Measurements from ENCODE around the gene GLYR1.

GLYR1 gene

GRCh38 chr16:4869147-4869805 lies 22.2 kb upstream of the GLYR1 start:
- no peaks in the 10 kb centered on the region for H3K27me3 ChIP-seq (replicated peaks; ENCODE audit: control insufficient read depth, insufficient read depth, low read length)
- DNase-seq (ENCODE audit: extremely low read depth, insufficient read length) = no peak
- peaks cover 32% of the 10 kb centered on the region for H3K36me3 ChIP-seq (ENCODE audit: control insufficient read depth, insufficient read depth, low read length)
- no peak for TF ChIP-seq CTCF (IDR thresholded peaks at IDR 0.05; ENCODE audit: insufficient read depth, low read length, poor library complexity, severe bottlenecking)
- no peak overlapping the region for H3K4me3 ChIP-seq (replicated peaks; ENCODE audit: low read depth, low read length)

GRCh38 chr16:4868535-4868934 lies 21.4 kb upstream of the GLYR1 start:
- no peaks in the 10 kb centered on the region for H3K27me3 ChIP-seq (replicated peaks; ENCODE audit: control insufficient read depth, insufficient read depth, low read length)
- TF ChIP-seq CTCF (IDR thresholded peaks at IDR 0.05; ENCODE audit: insufficient read depth, low read length, poor library complexity, severe bottlenecking) = no peak
- H3K4me3 ChIP-seq (replicated peaks; ENCODE audit: low read depth, low read length) = no peak overlapping the region
- peaks cover 30% of the 10 kb centered on the region for H3K36me3 ChIP-seq (ENCODE audit: control insufficient read depth, insufficient read depth, low read length)
- no peak for DNase-seq (ENCODE audit: extremely low read depth, insufficient read length)

DNA sequence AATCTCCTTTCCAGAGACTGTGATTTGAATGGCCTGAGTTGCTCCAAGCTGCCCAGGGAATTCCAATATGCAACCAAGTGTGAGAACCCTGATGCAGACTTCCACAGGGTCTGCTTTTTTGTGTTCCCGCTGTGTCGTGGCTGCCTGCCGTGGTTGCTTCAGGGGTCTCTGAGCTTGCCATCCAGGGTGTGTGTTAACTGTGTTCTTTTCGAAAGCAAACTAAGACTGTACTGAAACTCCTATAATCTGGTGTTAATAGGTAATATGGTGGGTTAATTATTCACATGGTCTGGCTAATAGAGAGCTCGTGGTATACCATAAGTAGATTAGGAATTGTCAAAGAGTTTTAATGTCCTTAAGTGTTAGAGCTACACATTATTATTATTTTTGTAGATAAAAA lies 20.9 kb upstream of the GLYR1 start:
- no peak overlapping the region for H3K4me3 ChIP-seq (replicated peaks; ENCODE audit: low read depth, low read length)
- DNase-seq (ENCODE audit: extremely low read depth, insufficient read length) = no peak
- H3K27me3 ChIP-seq (replicated peaks; ENCODE audit: control insufficient read depth, insufficient read depth, low read length) = no peaks in the 10 kb centered on the region
- peaks cover 26% of the 10 kb centered on the region for H3K36me3 ChIP-seq (ENCODE audit: control insufficient read depth, insufficient read depth, low read length)
- TF ChIP-seq CTCF (IDR thresholded peaks at IDR 0.05; ENCODE audit: insufficient read depth, low read length, poor library complexity, severe bottlenecking) = no peak

GRCh38 chr16:4866586-4866985 lies 19.5 kb upstream of the GLYR1 start:
- TF ChIP-seq CTCF (IDR thresholded peaks at IDR 0.05; ENCODE audit: insufficient read depth, low read length, poor library complexity, severe bottlenecking) = no peak
- H3K27me3 ChIP-seq (replicated peaks; ENCODE audit: control insufficient read depth, insufficient read depth, low read length) = no peaks in the 10 kb centered on the region
- no peak overlapping the region for H3K4me3 ChIP-seq (replicated peaks; ENCODE audit: low read depth, low read length)
- H3K36me3 ChIP-seq (ENCODE audit: control insufficient read depth, insufficient read depth, low read length) = peaks cover 19% of the 10 kb centered on the region
- no peak for DNase-seq (ENCODE audit: extremely low read depth, insufficient read length)

GRCh38 chr16:4865231-4865860 lies 18.3 kb upstream of the GLYR1 start:
- Histone ChIP-seq H3K36me3 (ENCODE audit: control insufficient read depth, insufficient read depth, low read length) (peaks cover 19% of the 10 kb centered on the region), H3K27me3 (replicated peaks; ENCODE audit: control insufficient read depth, insufficient read depth, low read length) (no peaks in the 10 kb centered on the region), H3K4me3 (replicated peaks; ENCODE audit: low read depth, low read length) (no peak overlapping the region)
- no peak for TF ChIP-seq CTCF (IDR thresholded peaks at IDR 0.05; ENCODE audit: insufficient read depth, low read length, poor library complexity, severe bottlenecking)
- DNase-seq (ENCODE audit: extremely low read depth, insufficient read length) = no peak

Data from GM06990 (cell line).